ENCODE results near the gene RPS19BP1. TPM values are rescaled to one million over a fixed set of nuclear protein-coding genes. Genes with fewer than 3 reads are reported as not detected.

RPS19BP1 gene
- total RNA-seq, 1 donor from 2014 or later: 58.7 TPM

- H3K4me3 Mint-ChIP-seq (ENCODE audit: unreplicated experiment): no peak overlapping the region
- no peak for TF ChIP-seq EZH2 (IDR thresholded peaks at IDR 0.05; ENCODE audit: insufficient read depth, low read length)
- TF ChIP-seq, protein P1, sequence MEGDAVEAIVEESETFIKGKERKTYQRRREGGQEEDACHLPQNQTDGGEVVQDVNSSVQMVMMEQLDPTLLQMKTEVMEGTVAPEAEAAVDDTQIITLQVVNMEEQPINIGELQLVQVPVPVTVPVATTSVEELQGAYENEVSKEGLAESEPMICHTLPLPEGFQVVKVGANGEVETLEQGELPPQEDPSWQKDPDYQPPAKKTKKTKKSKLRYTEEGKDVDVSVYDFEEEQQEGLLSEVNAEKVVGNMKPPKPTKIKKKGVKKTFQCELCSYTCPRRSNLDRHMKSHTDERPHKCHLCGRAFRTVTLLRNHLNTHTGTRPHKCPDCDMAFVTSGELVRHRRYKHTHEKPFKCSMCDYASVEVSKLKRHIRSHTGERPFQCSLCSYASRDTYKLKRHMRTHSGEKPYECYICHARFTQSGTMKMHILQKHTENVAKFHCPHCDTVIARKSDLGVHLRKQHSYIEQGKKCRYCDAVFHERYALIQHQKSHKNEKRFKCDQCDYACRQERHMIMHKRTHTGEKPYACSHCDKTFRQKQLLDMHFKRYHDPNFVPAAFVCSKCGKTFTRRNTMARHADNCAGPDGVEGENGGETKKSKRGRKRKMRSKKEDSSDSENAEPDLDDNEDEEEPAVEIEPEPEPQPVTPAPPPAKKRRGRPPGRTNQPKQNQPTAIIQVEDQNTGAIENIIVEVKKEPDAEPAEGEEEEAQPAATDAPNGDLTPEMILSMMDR (IDR thresholded peaks at IDR 0.05; ENCODE audit: insufficient read depth, low read depth, low read length): no peak
Observed at GRCh38 chr22:39537975-39538374, 5.4 kb upstream of the RPS19BP1 start.

DNA sequence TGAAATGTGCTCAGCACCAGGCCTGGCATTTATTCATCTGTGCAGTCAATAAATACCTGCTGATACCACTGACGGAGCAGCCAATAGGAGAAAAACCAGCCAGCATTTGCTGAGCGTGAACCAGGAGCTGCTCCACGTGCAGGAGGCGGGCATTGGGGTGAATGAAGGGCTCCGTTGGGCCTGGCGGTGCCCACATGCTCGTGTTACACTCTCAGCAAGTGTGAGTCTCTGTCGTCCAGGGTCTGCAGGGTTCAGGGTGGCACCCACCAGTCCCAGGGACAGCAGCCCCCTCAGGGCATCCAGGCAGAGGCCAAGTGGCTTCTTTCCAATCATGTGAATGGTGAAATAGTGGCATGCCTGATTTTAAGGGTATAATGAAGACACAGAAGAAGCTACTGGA is 4.2 kb upstream of the RPS19BP1 start:
- H3K4me3 Mint-ChIP-seq (ENCODE audit: unreplicated experiment): no peak overlapping the region
- Histone ChIP-seq H3K9me3 (ENCODE audit: insufficient read depth, low read depth, low read length) (no peaks in the 10 kb centered on the region), H3K4me2 (ENCODE audit: low read length) (no peak overlapping the region)

More at GRCh38 chr22:39537975-39538374, 5.4 kb upstream of the RPS19BP1 start:
- Histone ChIP-seq H3K4me2 (ENCODE audit: low read length) (no peak overlapping the region), H2AFZ (ENCODE audit: low read depth, low read length) (no peak overlapping the region), H4K20me1 (ENCODE audit: insufficient read depth, low read length) (no peaks in the 10 kb centered on the region), H3K36me3 (ENCODE audit: insufficient read depth, low read length) (no peaks in the 10 kb centered on the region), H3K27me3 (ENCODE audit: insufficient read depth, low read length) (no peaks in the 10 kb centered on the region), H3K9ac (ENCODE audit: low read length) (no peak overlapping the region), H3K79me2 (ENCODE audit: insufficient read depth, low read length) (no peaks in the 10 kb centered on the region), H3K27ac (ENCODE audit: low read depth, low read length) (no peak overlapping the region), H3K9me3 (ENCODE audit: insufficient read depth, low read depth, low read length) (no peaks in the 10 kb centered on the region), H3K4me3 (ENCODE audit: insufficient read depth, low read depth, low read length) (no peak overlapping the region), H3K4me1 (ENCODE audit: insufficient read depth, low read length) (peaks cover 7% of the 10 kb centered on the region)
- peaks cover 1% of the 10 kb centered on the region for H3K36me3 Mint-ChIP-seq (ENCODE audit: low read depth, unreplicated experiment)
- H3K9me3 Mint-ChIP-seq (ENCODE audit: unreplicated experiment): no peaks in the 10 kb centered on the region
- no peak for DNase-seq (ENCODE audit: low read depth)
- no peaks in the 10 kb centered on the region for H3K4me1 Mint-ChIP-seq (ENCODE audit: low read depth, unreplicated experiment)
- H3K27ac Mint-ChIP-seq (ENCODE audit: unreplicated experiment): no peak overlapping the region
- FAIRE-seq: no peak
- peaks cover 18% of the 10 kb centered on the region for H3K27me3 Mint-ChIP-seq (ENCODE audit: low read depth, unreplicated experiment)

More for the DNA sequence above, 4.2 kb upstream of the RPS19BP1 start:
- no peaks in the 10 kb centered on the region for H3K36me3 ChIP-seq (ENCODE audit: insufficient read depth, low read length)
- no peaks in the 10 kb centered on the region for H3K27me3 ChIP-seq (ENCODE audit: insufficient read depth, low read length)
- DNase-seq (ENCODE audit: low read depth) (no peak), FAIRE-seq (no peak)
- H3K4me1 ChIP-seq (ENCODE audit: insufficient read depth, low read length): peaks cover 11% of the 10 kb centered on the region
- no peak for TF ChIP-seq EZH2 (IDR thresholded peaks at IDR 0.05; ENCODE audit: insufficient read depth, low read length)
- TF ChIP-seq, protein P1 (IDR thresholded peaks at IDR 0.05; ENCODE audit: insufficient read depth, low read depth, low read length): no peak
- Mint-ChIP-seq H3K27ac (ENCODE audit: unreplicated experiment) (no peak overlapping the region), H3K9me3 (ENCODE audit: unreplicated experiment) (no peaks in the 10 kb centered on the region), H3K4me1 (ENCODE audit: low read depth, unreplicated experiment) (peaks cover 4% of the 10 kb centered on the region), H3K27me3 (ENCODE audit: low read depth, unreplicated experiment) (peaks cover 10% of the 10 kb centered on the region), H3K36me3 (ENCODE audit: low read depth, unreplicated experiment) (no peaks in the 10 kb centered on the region)
- H3K9ac ChIP-seq (ENCODE audit: low read length): no peak overlapping the region
- peaks cover 9% of the 10 kb centered on the region for H3K79me2 ChIP-seq (ENCODE audit: insufficient read depth, low read length)
- no peak overlapping the region for H3K27ac ChIP-seq (ENCODE audit: low read depth, low read length)
- no peak overlapping the region for H2AFZ ChIP-seq (ENCODE audit: low read depth, low read length)
- H3K4me3 ChIP-seq (ENCODE audit: insufficient read depth, low read depth, low read length): no peak overlapping the region
- peaks cover 4% of the 10 kb centered on the region for H4K20me1 ChIP-seq (ENCODE audit: insufficient read depth, low read length)

All from astrocyte (in vitro differentiated cells and primary cell).